NB4 (cell line): Measurements from ENCODE around the gene ARHGEF12.

Experiments
- DNase-seq: peaks from one replicate; pipeline ENCODE4 v3.0.0; 2010; ENCODE audit warnings: low read depth
- H3K4me3 ChIP-seq: one replicate; pipeline ENCODE4 v1.5.1; 2011; ENCODE audit warnings: mild to moderate bottlenecking, low read depth, low read length, moderate library complexity
- MAX ChIP-seq: IDR thresholded peaks from 2 replicates; pipeline ENCODE4 v1.6.1; 2011; ENCODE audit warnings: low read depth, low read length
- MYC ChIP-seq: IDR thresholded peaks from 2 replicates; pipeline ENCODE4 v1.6.1; 2011; ENCODE audit warnings: low read depth, low read length
- POLR2A ChIP-seq: IDR thresholded peaks from 2 replicates; pipeline ENCODE4 v1.6.1; 2011; ENCODE audit warnings: mild to moderate bottlenecking; ENCODE audit not compliant: insufficient read length; ENCODE audit errors: extremely low read depth
- TF ChIP-seq, protein P1 (sequence below): IDR thresholded peaks from one replicate; pipeline ENCODE4 v1.5.1; 2012; ENCODE audit warnings: low read depth, low read length

ARHGEF12 gene

GRCh38 chr11:120462825-120463224, 126.6 kb downstream of the ARHGEF12 start:
- no peak for DNase-seq
- TF ChIP-seq MAX (no peak), POLR2A (no peak), MYC (no peak)
- TF ChIP-seq, protein P1, sequence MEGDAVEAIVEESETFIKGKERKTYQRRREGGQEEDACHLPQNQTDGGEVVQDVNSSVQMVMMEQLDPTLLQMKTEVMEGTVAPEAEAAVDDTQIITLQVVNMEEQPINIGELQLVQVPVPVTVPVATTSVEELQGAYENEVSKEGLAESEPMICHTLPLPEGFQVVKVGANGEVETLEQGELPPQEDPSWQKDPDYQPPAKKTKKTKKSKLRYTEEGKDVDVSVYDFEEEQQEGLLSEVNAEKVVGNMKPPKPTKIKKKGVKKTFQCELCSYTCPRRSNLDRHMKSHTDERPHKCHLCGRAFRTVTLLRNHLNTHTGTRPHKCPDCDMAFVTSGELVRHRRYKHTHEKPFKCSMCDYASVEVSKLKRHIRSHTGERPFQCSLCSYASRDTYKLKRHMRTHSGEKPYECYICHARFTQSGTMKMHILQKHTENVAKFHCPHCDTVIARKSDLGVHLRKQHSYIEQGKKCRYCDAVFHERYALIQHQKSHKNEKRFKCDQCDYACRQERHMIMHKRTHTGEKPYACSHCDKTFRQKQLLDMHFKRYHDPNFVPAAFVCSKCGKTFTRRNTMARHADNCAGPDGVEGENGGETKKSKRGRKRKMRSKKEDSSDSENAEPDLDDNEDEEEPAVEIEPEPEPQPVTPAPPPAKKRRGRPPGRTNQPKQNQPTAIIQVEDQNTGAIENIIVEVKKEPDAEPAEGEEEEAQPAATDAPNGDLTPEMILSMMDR: no peak
- no peak overlapping the region for H3K4me3 ChIP-seq

GRCh38 chr11:120465921-120466534, 129.8 kb downstream of the ARHGEF12 start:
- DNase-seq: peak; percentile 7
- no peak overlapping the region for H3K4me3 ChIP-seq
- no peak for TF ChIP-seq MAX
- TF ChIP-seq, protein P1: no peak
- no peak for TF ChIP-seq MYC
- TF ChIP-seq POLR2A: no peak

GRCh38 chr11:120467627-120468026, 131.4 kb downstream of the ARHGEF12 start:
- no peak overlapping the region for H3K4me3 ChIP-seq
- TF ChIP-seq, protein P1: no peak
- TF ChIP-seq MYC: no peak
- TF ChIP-seq MAX: no peak
- no peak for TF ChIP-seq POLR2A
- no peak for DNase-seq

- DNase-seq: no peak
- TF ChIP-seq POLR2A (no peak), MAX (no peak), MYC (no peak)
- TF ChIP-seq, protein P1: no peak
Observed at GRCh38 chr11:120471131-120471530, 134.9 kb downstream of the ARHGEF12 start.

GRCh38 chr11:120471994-120472393, 135.8 kb downstream of the ARHGEF12 start:
- DNase-seq: no peak
- H3K4me3 ChIP-seq: no peak overlapping the region
- no peak for TF ChIP-seq MAX
- TF ChIP-seq POLR2A: no peak
- TF ChIP-seq, protein P1: no peak
- TF ChIP-seq MYC: no peak

More at GRCh38 chr11:120471131-120471530, 134.9 kb downstream of the ARHGEF12 start:
- no peak overlapping the region for H3K4me3 ChIP-seq
